Lower lobe of right lung (tissue), 2 donors: ENCODE data around the gene EFS. TPM values are rescaled to one million over a fixed set of nuclear protein-coding genes. Genes with fewer than 3 reads are reported as not detected.

Experiments used
- ATAC-seq, 2 donors: fragments of 200-7000 bp; cut with Tn5 transposase; one replicate each; pipeline ENCODE4 v1.9.1; 2020 to 2022; ENCODE audit warnings: mild to moderate bottlenecking in 2 of 2, moderate library complexity in 2 of 2
- DNase-seq: peaks from one replicate; pipeline ENCODE4 v3.0.0-alpha.2; 2020
- H3K27ac ChIP-seq: fragments of 200-600 bp; one replicate; pipeline ENCODE4 v1.8.0; 2022
- H3K27me3 ChIP-seq: fragments of 200-600 bp; one replicate; pipeline ENCODE4 v1.8.0; 2022; ENCODE audit warnings: low read depth
- H3K36me3 ChIP-seq: fragments of 200-600 bp; one replicate; pipeline ENCODE4 v1.8.0; 2022; ENCODE audit warnings: mild to moderate bottlenecking
- H3K4me1 ChIP-seq: fragments of 200-600 bp; one replicate; pipeline ENCODE4 v1.8.0; 2022
- H3K4me3 ChIP-seq: fragments of 200-600 bp; one replicate; pipeline ENCODE4 v1.8.0; 2022; ENCODE audit warnings: mild to moderate bottlenecking
- H3K9me3 ChIP-seq: fragments of 200-600 bp; one replicate; pipeline ENCODE4 v1.8.0; 2022
- CTCF ChIP-seq: fragments of 200-600 bp; IDR thresholded peaks from one replicate; pipeline ENCODE4 v1.8.0; 2022; ENCODE audit warnings: antibody characterized with exemption, mild to moderate bottlenecking
- intact Hi-C: fragments of 100-400 bp; cut with DNase I; formaldehyde crosslinking; loops from one replicate; pipeline ENCODE4 v1.11.0; 2022
- total RNA-seq: library from RNA; stranded (reverse); fragmentation: NEBNext Ultra II Directional; extraction: Animal tissue kit (Norgen Biotek cat#: 25700); gene quantifications from one replicate; pipeline ENCODE4 v1.2.1, GENCODE V29; 2021
- donor health status: DM: no; HTN: yes; CAD: no; lungs with severe emphysema.

The EFS gene
- total RNA-seq, 1 donor from 2014 or later: 11.5 TPM

DNA sequence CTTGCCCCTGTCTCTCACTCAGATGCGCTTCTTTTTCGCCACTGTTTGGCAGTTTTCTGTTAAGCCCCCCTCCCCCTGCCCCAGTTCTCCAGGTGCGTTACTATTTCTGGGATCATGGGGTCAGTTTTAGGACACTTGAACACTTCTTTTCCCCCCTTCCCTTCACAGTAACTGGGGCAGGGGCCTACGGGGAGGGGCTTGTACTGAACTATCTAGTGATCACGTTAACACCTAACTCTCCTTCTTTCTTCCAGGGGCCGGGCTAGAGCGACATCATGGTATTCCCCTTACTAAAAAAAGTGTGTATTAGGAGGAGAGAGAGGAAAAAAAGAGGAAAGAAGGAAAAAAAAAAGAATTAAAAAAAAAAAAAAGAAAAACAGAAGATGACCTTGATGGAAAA lies 40.0 kb downstream of the EFS start:
- DNase-seq (no peak), ATAC-seq (no peak)
- Histone ChIP-seq H3K27me3 (no peaks in the 10 kb centered on the region), H3K9me3 (no peaks in the 10 kb centered on the region), H3K4me1 (peaks cover 20% of the 10 kb centered on the region), H3K4me3 (no peak overlapping the region), H3K36me3 (peaks cover 36% of the 10 kb centered on the region), H3K27ac (no peak overlapping the region)
- intact Hi-C loops: no loop called here
- TF ChIP-seq CTCF: no peak

DNA sequence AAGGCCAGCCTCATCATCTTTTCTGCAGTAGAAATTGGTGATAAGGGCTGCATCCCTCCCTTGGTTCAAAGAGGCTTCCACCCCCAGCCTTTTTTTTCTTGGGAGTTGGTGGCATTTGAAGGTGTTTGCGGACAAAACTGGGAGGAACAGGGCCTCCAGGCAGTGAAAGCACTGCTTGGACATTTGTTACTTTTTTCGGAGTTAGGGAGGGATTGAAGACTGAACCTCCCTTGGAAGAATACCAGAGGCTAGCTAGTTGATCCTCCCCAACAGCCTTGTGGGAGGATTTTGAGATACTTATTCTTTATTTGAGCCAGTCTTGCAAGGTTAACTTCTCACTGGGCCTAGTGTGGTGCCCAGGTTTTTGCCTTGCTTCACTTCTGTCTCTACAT lies 40.5 kb downstream of the EFS start:
- TF ChIP-seq CTCF: no peak
- H3K4me3 ChIP-seq: no peak overlapping the region
- H3K27me3 ChIP-seq: no peaks in the 10 kb centered on the region
- no peak overlapping the region for H3K27ac ChIP-seq
- ATAC-seq (no peak), DNase-seq (no peak)
- peaks cover 36% of the 10 kb centered on the region for H3K36me3 ChIP-seq
- no peaks in the 10 kb centered on the region for H3K9me3 ChIP-seq
- intact Hi-C loops: no loop called here
- H3K4me1 ChIP-seq: peaks cover 23% of the 10 kb centered on the region

- Histone ChIP-seq H3K27ac (no peak overlapping the region), H3K36me3 (peaks cover 36% of the 10 kb centered on the region), H3K4me1 (peaks cover 23% of the 10 kb centered on the region), H3K27me3 (no peaks in the 10 kb centered on the region), H3K9me3 (no peaks in the 10 kb centered on the region), H3K4me3 (no peak overlapping the region)
- intact Hi-C loops: no loop called here
- no peak for TF ChIP-seq CTCF
- no peak for DNase-seq
- no peak for ATAC-seq
These were observed 41.0 kb downstream of the EFS start for GRCh38 chr14:23323838-23324454.

- Histone ChIP-seq H3K4me3 (peak overlapping the region; percentile 71), H3K4me1 (peaks cover 23% of the 10 kb centered on the region), H3K9me3 (no peaks in the 10 kb centered on the region), H3K27me3 (no peaks in the 10 kb centered on the region), H3K27ac (peak overlapping the region; percentile 95), H3K36me3 (peaks cover 36% of the 10 kb centered on the region)
- ATAC-seq: no peak
- intact Hi-C loops: no loop called here
- no peak for TF ChIP-seq CTCF
- DNase-seq: no peak
These were observed 42.1 kb downstream of the EFS start for GRCh38 chr14:23322568-23323517.

DNA sequence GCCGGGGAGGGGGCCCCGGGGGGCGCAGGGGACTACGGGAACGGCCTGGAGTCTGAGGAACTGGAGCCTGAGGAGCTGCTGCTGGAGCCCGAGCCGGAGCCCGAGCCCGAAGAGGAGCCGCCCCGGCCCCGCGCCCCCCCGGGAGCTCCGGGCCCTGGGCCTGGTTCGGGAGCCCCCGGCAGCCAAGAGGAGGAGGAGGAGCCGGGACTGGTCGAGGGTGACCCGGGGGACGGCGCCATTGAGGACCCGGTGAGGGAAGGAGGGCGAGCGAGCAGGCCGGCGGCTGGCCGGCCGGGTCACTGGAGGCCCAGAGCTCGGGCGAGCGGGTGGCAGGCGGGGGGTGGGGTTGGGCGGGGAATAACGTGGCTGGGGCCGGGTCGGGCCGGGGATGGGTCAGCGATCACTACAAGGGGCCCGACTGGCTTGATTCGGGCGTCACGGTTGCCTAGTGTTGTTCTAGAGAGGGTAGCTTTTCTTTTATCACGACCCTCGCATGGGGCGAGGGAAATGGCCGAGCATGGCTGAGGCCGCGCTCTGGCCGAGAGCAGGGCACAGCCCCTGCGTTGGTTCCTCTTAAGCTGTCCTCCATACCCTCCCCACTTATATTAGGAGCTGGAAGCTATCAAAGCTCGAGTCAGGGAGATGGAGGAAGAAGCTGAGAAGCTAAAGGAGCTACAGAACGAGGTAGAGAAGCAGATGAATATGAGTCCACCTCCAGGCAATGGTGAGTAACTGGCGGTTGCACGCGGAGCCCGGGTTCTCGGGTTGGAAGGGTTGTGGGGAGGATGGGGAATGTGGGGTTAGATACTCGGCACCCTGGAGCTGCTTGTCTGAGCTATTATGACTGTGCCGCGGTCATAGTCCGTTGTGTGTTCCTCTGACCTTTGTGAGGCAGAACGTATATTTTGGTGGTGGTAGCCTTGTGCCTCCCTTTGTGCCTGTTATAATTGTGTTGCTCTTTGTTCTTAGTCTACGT lies 43.1 kb downstream of the EFS start:
- Histone ChIP-seq H3K27me3 (no peaks in the 10 kb centered on the region), H3K36me3 (peaks cover 39% of the 10 kb centered on the region), H3K4me1 (peaks cover 23% of the 10 kb centered on the region), H3K9me3 (no peaks in the 10 kb centered on the region), H3K27ac (peak overlapping the region; percentile 95), H3K4me3 (peak overlapping the region; percentile 71)
- ATAC-seq (peak; percentile 23 to 46), DNase-seq (no peak)
- no peak for TF ChIP-seq CTCF
- intact Hi-C loops: no loop called here
